Transverse colon (tissue), 4 donors: ENCODE data around the gene NCF4.

Source experiments
- CTCF ChIP-seq, 5 experiments: fragments of 200-600 bp in 3 of 5; fragments of 450-650 bp in 2 of 5; sonication (generic) in 3 of 5; IDR thresholded peaks; 1 replicate in 2 of 5; 2 replicates in 3 of 5; pipeline ENCODE4 v1.5.1; 2016 to 2017; ENCODE audit warnings: antibody characterized with exemption in 5 of 5, inconsistent platforms in 3 of 5, mild to moderate bottlenecking in 2 of 5, moderate library complexity in 1 of 5
- POLR2A ChIP-seq: fragments of 450-650 bp; IDR thresholded peaks from one replicate; pipeline ENCODE4 v1.6.1; 2016; ENCODE audit warnings: antibody characterized with exemption, mild to moderate bottlenecking, moderate library complexity
- POLR2AphosphoS5 ChIP-seq, 3 donors: sonication (generic); formaldehyde crosslinking; IDR thresholded peaks; one replicate each; pipeline ENCODE4 v1.6.1; 2016; ENCODE audit warnings: antibody characterized with exemption in 3 of 3

GRCh38 chr22:36867695-36868094 lies 6.9 kb downstream of the NCF4 start:
- no peak for TF ChIP-seq CTCF (IDR thresholded peaks at IDR 0.05)
- TF ChIP-seq POLR2A = no peak
- TF ChIP-seq POLR2AphosphoS5 (IDR thresholded peaks at IDR 0.05) = no peak
